Measurements from ENCODE around the gene LAMC1.
"Not testable (repeated sequence)": the region's sequence is repeated elsewhere in the genome, so short reads cannot be mapped to it uniquely, and the experiment has no call there.

Gene LAMC1

GRCh38 chr1:183142171-183142570 is 119.0 kb downstream of the LAMC1 start:
- no peak for TF ChIP-seq CTCF (IDR thresholded peaks at IDR 0.05; ENCODE audit: low read depth, low read length)
- DNase-seq (ENCODE audit: low read depth, low spot score), result no peak
- in situ Hi-C loops (cut with HindIII; ENCODE audit: low sequenced_read_pairs), result no loop called here
- no peak overlapping the region for H3K4me3 ChIP-seq (ENCODE audit: low read depth, low read length)

- TF ChIP-seq CTCF (IDR thresholded peaks at IDR 0.05; ENCODE audit: low read depth, low read length), result no peak
- no peak overlapping the region for H3K4me3 ChIP-seq (ENCODE audit: low read depth, low read length)
- DNase-seq (ENCODE audit: low read depth, low spot score), result no peak
- in situ Hi-C loops (cut with HindIII; ENCODE audit: low sequenced_read_pairs), result no loop called here
These were observed 120.5 kb downstream of the LAMC1 start for GRCh38 chr1:183143576-183144315.

DNA sequence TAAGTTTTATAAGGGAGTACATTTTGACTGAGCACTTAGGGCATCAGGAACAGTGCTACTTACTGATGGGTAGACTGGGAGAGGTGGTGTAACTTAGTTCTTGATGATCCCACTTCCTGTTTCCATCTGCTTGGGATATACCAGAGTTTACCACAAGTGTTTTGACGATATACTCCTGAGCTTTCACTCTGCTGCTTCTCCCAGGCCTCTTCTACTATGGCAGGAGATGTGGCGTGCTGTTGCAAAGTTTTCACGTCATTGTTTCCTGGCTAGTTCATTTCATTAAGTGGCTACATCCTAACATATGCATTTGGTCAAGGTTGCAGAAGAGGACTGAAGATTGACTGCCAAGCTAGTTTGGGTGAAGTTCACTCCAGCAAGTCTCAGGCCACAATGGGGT is 121.5 kb downstream of the LAMC1 start:
- H3K4me3 ChIP-seq (ENCODE audit: low read depth, low read length), result no peak overlapping the region
- no peak for DNase-seq (ENCODE audit: low read depth, low spot score)
- TF ChIP-seq CTCF (IDR thresholded peaks at IDR 0.05; ENCODE audit: low read depth, low read length), result no peak
- in situ Hi-C loops (cut with HindIII; ENCODE audit: low sequenced_read_pairs), result no loop called here

DNA sequence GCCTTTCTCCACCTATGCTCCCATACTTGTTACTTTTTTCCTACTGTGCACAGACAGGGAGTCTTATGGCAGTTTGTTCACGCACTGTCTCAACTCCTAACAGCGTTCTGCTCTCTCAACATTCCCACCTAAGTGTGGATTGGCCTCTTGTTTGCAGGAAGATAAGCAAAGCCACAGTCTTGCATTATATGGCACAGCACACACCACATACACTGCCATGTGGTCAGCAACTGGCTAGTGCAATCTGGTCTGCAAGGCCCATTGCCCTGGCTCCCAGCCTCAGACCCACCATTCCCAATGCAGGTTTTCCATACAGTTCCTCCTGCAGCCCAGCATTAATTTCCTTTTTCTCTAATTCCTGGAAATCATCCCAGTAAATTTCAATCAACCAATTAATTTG is 124.5 kb downstream of the LAMC1 start:
- no peak for DNase-seq (ENCODE audit: low read depth, low spot score)
- in situ Hi-C loops (cut with HindIII; ENCODE audit: low sequenced_read_pairs), result no loop called here
- no peak overlapping the region for H3K4me3 ChIP-seq (ENCODE audit: low read depth, low read length)
- TF ChIP-seq CTCF (IDR thresholded peaks at IDR 0.05; ENCODE audit: low read depth, low read length), result no peak

DNA sequence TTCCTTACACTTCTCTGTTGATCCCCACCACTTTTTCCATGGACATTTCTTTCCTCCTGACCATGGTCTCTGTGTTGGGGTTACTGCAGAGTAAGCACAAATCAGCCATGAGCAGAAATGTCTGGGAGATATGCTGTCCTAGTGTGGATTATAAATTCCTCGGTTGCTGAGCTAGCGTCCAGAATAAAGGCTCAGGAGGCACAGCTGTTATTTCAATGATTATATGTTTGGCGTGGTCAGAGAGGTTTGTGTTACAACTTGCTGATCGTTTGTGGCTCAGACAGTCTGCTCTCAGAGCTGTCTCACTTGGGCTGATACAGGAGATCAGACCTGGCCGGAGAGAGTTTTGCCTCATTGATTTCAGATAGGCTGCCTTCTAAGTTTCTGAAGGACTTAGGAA is 125.4 kb downstream of the LAMC1 start:
- DNase-seq (ENCODE audit: low read depth, low spot score), result peak; percentile 49
- TF ChIP-seq CTCF (IDR thresholded peaks at IDR 0.05; ENCODE audit: low read depth, low read length), result no peak
- no peak overlapping the region for H3K4me3 ChIP-seq (ENCODE audit: low read depth, low read length)
- in situ Hi-C loops (cut with HindIII; ENCODE audit: low sequenced_read_pairs), result no loop called here

GRCh38 chr1:183149273-183149672 is 126.1 kb downstream of the LAMC1 start:
- no peak overlapping the region for H3K4me3 ChIP-seq (ENCODE audit: low read depth, low read length)
- TF ChIP-seq CTCF (IDR thresholded peaks at IDR 0.05; ENCODE audit: low read depth, low read length), result no peak
- no peak for DNase-seq (ENCODE audit: low read depth, low spot score)
- in situ Hi-C loops (cut with HindIII; ENCODE audit: low sequenced_read_pairs), result no loop called here

DNA sequence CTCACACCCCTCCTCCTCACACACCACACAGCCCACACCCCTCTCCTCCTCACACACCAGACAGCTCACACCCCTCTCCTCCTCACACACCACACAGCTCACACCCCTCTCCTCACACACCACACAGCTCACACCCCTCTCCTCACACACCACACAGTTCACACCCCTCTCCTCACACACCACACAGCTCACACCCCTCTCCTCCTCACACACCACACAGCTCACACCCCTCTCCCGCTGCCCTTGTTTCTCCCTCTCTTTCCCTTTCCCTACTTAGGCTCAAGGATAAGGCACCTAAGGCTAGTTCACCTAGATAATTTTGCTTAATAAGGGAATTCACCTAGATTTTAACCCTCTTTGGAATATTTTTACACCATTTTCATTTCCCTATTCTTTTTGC is 126.8 kb downstream of the LAMC1 start:
- in situ Hi-C loops (cut with HindIII; ENCODE audit: low sequenced_read_pairs); DNase-seq (ENCODE audit: low read depth, low spot score); H3K4me3 ChIP-seq (ENCODE audit: low read depth, low read length): not testable (repeated sequence)

Data from astrocyte of the spinal cord (primary cell).